HuH-7.5 (cell line): ENCODE measurements around the gene CEACAM8.
A peak's percentile ranks its signal among the peaks of the same experiment; 100 is the strongest.
"Not testable (repeated sequence)": the region's sequence is repeated elsewhere in the genome, so short reads cannot be mapped to it uniquely, and the experiment has no call there.

Source experiments
- DNase-seq: peaks from one replicate; pipeline ENCODE4 v3.0.0; 2011; ENCODE audit warnings: low spot score

CEACAM8 gene

DNA sequence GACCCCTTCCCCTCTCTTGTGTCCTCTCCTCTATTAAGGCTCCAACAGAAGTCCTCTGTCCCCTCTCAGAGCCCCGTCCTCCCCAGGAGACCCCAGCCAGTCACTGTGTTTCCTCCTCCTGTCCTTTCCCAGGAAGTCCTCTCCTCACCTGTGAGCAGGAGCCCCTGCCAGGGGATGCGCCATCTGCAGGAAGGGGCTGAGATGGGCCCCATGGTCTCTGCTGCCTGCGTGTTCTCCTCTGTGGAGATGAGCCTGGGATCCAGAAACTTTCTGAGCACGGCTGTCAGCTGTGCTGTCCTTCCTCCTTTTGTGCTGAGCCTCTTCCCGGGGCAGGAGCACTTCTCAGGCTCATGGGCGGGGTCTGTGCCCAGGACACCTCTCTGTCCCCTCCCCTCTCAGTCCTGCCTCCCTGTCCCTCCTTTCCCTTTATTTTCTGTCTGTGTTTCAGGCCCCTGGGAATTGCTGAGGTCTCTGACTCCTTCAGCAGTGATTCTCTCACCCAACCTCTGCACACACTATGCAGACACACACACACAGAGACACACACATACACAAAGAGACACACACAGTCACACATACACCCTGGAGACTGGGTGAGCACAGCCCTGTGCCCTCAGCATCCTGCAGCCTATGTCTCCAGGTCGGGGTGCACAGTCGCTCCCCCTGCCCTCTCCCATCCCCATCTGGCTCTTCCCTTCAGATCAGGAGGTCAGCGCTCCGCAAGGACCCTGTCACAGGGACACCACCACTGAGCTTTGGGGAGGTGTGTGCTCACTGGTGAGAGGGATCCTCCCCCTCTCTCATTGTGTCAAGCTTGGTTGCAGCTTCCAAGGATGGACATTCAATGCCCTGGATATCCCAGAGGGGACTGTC, at the start of gene CEACAM8:
Gene CEACAM8, minus strand, starts transcription at position 308 of the 873 bp plus-strand sequence. Its CDS starts 96 bp downstream, at position 212.
- DNase-seq = no peak

DNA sequence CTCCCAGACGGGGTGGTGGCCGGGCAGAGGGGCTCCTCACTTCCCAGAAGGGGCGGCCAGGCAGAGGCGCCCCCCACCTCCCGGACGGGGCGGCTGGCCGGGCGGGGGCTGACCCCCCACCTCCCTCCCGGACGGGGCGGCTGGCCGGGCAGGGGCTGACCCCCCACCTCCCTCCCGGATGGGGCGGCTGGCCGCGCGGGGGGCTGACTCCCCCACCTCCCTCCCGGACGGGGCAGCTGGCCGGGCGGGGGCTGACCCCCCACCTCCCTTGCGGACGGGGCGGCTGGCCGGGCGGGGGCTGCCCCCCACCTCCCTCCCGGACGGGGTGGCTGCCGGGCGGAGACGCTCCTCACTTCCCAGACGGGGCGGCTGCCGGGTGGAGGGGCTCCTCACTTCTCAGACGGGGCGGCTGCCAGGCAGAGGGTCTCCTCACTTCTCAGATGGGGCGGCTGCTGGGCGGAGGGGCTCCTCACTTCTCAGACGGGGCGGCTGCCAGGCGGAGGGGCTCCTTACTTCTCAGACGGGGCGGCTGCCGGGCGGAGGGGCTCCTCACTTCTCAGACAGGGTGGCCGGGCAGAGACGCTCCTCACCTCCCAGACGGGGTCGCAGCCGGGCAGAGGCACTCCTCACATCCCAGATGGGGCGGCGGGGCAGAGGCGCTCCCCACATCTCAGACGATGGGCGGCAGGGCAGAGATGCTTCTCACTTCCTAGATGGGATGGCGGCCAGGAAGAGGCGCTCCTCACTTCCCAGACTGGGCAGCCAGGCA, 44.8 kb upstream of the CEACAM8 start:
- DNase-seq = not testable (repeated sequence)

DNA sequence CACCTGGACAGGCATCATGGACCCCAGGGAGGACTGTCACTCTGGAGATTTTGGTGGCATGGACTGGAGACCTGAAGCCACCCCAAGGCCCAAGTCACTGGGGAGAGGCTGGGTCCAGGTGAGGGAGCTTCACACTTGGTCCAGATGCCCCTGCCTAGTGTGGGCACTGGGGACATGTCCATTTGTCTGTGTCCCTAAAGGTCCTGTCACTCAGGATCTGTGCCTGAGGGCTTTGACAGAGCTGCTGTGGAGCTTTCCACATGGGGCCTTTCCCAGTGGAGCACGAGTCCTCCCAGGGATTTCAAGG, 40.5 kb upstream of the CEACAM8 start:
- DNase-seq = no peak

DNA sequence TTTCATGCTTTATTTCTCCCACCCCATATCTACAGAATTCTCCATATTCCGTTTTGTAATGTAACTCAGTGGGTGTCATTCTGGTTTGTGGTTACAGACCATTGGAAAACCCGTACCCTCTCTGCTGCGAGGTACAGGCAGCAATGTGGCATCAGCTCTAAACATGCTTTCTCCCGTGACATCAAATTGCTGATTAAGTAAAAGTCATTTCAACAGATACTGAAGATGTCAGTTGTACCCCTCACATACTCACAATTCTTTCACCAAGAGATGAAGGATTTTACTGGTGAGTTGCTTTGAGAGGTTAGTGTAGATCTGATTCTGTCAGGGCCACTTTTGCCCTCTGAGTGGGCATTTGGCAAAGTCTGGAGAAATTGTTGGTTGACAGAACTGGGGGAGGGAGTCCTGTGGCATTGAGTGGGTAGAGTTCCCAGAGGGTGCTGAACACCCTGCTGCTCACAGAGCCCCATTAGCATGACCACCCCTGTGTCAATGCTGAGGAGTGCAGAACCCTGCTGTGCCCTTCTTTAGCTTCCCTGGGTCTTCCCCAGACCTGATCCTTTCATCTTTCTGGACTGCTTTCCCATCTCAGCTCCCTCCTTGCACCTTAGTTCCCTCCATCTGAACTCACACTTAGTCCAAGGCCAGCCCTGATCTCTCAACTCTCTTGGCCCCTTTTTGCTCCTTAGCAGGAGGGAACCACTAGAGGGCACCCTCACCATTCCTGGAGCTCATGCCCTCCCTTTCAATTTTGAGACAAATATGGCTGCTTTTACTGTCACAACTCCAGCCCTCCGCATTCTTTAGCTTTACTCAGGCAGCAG, 39.9 kb upstream of the CEACAM8 start:
- peak; percentile 40 for DNase-seq

DNA sequence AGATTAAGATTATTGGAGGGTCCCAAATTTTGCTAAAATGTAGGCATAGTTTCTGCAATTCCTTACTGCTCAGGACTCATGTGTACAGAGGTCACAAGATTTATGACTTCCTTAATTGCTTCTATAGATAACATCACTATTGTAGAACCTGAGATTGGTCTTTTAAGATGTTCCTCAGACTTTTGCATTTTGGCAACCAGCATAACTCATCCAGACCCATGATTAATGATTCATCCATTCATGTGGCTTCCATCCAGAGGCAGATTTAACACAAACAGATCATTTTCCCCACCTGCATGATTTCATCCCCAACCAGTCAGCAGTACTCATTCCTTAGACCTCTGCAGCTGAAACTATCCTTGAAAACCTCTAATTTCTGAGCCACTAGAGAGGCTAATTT, 34.5 kb upstream of the CEACAM8 start:
- no peak for DNase-seq

DNA sequence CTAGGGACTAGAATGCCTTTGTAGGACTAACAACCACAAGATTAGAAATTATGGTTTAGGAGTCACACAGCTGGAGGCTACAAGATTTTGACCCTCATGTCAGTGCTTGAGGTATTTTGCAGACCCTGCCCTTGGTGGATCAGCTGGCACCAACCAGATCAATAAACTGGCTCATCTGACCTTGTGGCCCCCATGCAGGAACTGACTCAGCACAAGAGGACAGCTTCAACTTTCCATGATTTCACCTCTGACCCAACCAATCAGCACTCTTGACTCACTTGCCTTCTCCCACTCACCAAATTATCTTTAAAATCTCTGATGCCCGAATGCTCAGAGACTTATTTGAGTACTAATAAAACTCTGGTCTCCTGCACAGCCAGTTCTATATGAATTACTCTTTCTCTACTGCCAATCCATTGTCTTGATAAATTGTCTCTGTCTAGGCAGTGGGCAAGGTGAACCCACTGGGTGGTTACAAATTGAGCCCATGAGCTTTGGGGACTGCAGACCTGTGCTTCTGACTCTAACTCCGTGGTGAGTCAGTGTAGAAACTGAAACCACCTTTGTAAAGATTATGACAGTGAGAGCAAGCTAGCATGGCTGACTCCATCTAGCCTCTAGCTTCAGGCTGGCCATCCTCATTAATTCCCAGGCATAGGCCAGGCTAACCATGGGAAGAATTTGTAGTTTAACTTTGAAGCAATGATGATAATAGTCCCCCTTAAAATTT, 33.9 kb upstream of the CEACAM8 start:
- no peak for DNase-seq

DNA sequence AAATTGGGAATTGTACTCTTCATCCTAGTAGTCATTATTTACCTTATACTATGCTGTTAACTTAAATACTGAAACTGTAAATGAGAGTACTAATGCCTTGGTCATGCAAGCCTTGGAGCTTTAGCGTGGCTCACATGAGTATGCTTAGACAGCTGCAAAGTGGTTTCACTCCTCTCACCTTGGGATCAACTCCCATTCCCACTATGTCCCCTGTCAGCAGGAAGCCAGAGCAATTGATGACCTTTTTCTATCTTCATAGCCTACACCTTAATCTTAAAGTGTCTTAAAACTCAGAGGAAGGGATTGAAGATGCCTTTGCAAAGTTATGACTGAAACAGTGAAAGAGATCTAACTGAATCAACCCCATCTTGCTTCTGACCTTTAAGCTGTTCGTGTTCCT, 33.2 kb upstream of the CEACAM8 start:
- DNase-seq = no peak

DNA sequence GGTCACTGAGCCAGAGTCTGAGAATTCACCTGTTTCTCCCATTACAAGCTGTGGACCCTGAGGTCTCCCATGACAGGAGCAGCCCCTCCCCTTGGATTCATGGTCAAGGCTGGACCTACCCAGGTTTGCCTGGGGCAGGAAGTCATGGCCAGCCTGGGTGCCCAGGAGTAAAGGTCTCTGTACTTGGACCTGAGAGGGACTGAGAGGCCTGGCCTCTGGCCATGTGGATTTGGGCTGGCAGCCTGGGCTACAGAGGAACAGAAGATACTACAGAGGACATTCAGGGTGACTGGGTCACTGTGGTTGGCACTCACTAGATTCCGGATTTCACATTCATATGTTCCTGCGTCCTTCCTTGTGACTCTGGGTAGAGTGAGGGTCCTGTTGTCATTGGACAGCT, 31.5 kb upstream of the CEACAM8 start:
- no peak for DNase-seq

DNA sequence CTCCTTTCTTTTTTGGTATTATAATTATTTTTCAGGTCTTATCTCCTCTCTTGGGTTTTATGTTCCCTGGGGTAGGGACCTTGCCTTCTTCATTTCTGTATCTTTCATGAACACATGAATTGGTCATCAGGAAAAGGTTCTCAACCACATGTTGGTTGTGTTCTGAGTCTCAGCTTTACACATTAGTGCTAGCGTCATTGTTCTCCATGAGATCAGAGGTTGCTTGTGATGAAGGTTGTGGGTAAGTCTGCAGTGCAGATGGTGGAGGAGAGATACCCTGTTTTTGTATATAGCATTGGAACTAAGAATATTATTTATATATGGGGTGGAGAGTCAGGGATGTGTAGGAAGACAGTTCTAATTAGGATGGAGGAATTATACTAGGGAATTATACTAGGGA, 24.5 kb upstream of the CEACAM8 start:
- DNase-seq = no peak

DNA sequence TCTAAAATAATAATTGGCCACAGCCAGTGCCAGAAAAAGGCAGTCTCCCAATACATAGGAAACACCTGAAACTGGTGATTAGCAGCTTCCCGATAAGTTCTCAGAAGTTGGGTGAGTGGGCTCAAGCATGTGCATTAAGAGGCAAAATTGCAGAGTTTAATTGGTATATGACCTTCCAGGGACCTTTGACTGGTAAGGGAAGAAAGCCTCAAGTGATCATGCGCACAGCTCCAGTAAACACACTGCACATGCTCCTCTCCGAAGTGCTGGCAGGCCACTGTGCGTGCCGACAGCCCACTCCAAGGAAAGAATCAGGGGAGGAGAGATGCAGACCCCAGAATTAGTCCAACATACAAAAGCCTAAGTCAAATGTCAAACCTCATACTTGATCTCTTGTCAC, 18.9 kb upstream of the CEACAM8 start:
- no peak for DNase-seq

DNA sequence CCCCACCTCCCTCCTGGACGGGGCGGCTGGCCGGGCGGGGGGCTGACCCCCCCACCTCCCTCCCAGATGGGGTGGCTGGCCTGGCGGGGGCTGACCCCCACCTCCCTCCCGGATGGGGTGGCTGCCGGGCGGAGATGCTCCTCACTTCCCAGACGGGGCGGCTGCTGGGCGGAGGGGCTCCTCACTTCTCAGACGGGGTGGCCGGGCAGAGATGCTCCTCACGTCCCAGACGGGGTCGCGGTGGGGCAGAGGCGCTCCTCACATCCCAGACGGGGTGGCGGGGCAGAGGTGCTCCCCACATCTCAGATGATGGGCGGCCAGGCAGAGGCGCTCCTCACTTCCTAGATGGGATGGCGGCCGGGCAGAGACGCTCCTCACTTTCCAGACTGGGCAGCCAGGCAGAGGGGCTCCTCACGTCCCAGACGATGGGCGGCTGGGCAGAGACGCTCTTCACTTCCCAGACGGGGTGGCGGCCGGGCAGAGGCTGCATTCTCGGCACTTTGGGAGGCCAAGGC, 15.7 kb upstream of the CEACAM8 start:
- not testable (repeated sequence) for DNase-seq

DNA sequence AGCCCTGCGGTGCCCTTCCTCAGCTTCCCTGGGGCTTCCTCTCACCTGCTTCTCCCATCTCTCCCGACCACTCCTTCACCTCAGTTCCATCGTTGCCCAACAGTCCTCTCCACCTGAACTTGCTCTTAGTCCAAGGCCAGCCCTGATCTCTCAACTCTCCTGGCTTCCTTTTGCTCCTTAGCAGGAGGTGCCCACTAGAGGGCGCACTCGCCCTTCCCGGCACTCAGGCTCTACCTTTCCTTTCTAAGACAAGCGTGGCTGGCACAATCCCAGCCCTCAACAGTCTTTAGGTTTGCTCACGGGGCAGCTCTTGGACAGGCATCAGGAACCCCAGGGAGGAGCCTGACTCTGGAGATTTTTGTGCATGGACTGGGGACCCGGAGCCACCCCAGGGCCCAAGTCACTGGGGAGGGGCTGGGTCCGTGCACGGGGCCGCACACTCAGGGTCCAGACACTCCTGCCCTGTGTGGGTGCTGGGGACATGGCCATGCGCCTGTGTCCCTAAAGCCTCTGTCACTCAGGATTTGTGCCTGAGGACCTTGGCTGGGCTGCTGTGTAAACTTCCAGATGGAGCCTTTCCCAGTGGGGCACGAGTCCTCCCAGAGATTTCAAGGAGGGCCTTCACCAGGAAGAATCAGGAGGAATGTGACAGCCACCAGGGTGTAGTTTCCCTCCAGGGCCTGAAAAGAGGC, 12.1 kb upstream of the CEACAM8 start:
- peak; percentile 79 for DNase-seq

DNA sequence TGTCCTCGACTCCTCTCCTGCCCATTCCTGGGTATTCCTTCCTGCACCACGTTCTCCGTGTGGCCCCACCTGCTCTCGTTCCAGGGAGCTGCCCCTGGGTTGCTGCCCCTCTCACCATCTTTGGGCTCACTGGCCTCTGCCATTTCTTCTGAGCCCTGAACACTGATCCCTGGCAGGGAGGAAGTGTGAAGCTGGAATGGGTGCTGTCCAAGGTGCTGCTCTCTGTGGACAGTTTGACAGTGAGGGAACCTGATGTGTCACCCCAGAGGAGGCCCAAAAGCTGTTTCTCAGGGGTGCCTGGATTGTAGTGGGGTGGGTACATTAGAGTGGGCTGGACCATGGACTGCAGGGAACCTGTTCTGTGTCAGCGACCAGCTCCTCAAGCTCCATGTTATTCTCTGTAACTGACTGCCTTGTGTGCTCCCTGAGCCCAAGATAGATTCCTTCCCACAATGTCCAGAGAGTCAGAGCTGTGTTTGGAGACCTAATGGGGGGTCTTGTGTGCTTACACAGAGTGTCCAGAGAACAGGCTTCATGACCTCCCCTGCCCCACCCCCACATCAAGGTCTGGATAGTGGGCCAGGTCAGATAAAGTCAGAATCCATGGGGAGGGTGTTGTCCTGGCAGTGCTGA, 7.2 kb upstream of the CEACAM8 start:
- DNase-seq = peak; percentile 40

DNA sequence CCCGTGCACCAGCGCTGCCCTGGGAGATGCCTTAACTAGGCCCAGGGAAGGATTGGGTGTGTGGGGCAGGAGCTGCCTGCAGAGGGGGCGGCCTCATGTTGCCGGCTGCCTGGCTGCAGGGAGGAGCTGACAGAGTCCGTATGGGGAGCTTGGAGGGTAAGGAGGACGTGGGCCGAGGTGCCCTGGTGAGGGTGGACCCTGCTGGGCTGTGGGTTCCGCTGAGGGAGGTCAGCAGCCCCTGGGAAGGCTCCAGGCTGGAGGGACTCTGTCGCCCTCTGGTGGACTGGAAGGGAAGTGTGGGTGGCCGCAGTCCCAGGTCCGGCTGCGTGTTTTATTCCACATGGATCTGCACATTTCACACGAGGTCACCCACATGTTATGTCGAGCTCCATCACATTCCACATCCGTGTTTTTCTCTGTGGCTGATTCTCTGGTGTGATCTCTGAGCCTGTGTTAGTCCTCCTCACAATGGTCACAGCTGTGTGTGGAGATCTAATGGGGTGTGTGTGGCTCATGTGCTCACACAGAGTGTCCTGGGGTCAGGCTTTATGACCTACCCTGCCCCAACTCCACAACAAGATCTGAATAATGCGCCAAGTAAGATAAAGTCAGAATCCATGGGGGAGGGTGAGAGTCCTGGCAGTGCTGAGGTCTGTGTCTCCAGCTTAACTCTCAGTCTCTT, 1.8 kb upstream of the CEACAM8 start:
- DNase-seq = peak; percentile 43

DNA sequence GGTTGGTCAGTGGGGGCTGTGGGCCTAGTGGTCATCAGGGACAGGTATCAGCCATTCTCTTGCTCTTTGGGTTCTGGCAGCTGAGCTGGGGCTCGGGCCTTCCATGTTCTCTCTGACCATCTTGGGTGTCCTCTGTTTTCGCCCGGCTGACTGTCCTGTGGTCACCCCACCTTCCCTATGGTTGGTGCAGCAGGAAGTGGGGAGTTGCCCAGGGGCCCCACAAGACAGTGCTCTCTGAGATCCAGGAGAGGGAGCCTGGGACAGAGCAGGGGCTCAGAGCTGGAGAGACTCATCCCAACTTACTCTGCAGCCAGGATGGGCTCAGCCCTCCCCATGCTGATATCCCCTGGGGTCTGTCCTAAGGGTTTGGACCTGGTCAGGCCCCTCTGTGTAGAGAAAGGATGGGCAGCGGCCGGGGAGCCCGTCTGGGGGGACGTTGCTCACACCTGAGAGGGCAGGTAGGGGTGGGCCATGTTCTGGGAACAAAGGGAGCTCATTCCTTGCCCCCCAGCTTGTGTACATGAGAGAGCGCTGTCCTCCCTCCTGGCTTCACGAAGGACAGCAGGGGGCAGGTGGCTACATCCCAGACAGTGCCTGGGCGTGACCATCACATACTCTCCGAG, 937 bp upstream of the CEACAM8 start:
- no peak for DNase-seq

DNA sequence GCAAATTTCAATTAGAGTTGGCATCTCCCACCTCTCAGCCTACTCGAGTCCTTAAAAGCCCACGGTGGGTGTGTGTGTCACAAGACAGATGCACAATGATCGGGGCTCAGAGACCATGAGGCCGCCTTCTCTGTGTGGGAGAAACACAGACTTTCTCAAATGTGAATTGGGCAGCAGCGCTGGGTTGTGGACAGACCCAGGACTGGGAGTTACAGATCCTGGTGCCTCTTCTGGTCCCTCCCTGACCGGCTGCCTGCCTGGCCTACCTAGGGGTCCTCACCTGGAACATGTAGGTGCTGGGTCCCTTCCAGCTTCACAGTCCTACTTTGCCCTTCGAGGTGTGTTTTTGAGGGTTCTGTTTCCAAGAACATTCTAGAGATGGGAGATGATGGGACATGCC, 4.9 kb downstream of the CEACAM8 start:
- DNase-seq = no peak

DNA sequence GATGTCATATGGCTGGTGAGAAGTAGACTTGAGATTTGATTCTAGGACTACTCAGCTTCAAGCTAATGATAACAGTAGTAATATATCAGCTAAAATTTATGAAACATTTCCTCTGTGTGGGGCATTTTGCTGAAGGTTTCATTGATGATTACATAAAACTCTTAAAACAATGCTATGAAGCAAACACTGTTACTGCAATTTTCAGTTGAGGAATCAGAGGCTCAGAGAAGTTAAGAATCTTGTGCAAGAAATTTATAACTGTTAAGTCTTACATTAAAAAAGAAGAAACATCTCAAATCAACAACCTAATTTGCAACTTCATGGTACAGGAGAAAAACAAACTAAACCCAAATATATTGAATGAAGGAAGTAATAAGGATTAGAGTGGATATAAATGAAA, 10.3 kb downstream of the CEACAM8 start:
- no peak for DNase-seq

DNA sequence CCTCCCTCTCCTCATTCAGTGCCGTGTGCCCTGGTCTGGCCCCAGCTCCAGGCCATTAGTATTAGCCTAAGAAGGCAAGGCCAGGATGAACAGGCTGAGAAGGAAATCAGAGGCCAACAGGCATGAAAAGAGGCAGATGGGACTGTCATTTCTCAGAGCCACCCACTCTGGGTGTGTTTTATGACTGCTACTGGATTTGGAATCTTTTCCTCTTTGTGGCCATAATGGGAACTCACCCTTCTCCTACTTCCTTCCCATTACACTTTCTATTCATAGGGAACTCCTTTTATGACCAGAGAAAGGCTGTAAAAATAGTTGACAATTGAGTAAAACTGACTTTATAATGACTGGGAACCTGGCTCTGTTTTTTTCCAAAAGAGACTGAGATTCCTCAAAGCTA, 17.7 kb downstream of the CEACAM8 start:
- DNase-seq = no peak

DNA sequence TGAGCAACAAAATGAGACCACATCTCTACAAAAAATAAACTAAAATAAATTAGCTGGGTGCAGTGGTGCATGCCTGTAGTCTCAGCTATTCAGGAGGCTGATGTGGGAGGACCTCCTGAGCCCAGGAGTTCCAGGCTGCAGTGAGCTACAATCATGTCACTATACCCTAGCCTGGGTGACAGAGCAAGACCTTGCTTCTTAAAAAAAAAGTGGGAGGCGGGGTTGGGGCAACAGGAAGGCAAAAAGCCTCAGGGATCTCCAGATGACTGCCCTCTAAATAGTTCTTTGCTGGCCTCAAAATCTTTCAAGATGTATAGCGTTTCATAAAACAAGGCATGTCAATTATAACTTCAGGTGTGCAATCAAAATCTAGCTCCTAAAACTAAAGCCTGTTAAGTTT, 18.5 kb downstream of the CEACAM8 start:
- no peak for DNase-seq

DNA sequence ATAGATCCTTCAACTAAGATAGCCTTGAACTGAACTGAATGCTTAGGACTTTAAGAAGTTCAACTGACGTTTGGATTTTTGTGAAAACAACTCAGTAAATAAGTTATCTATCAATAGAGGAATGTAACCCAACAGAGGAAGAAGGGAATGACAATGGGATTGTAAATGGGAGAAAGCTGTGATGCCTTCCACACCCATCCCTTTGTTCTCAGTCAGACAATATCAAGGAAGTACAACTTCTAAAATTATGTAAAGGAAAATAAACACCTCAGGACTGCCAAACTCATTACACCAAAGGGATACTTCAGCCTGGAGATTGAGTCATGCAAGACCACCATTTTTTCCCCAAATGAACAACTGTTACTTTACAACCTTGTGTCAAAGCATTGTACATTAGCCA, 21.1 kb downstream of the CEACAM8 start:
- no peak for DNase-seq
